VCaP (cell line): Measurements from ENCODE around the gene AGTRAP.

Experiments
- H3K27ac ChIP-seq: fragments of 450-650 bp; 2 replicates; pipeline ENCODE4 v1.5.1; 2017
- CTCF ChIP-seq: fragments of 450-650 bp; conservative IDR thresholded peaks from 2 replicates; pipeline ENCODE4 v1.5.1; 2017; ENCODE audit warnings: mild to moderate bottlenecking, moderate library complexity

The AGTRAP gene

GRCh38 chr1:11759791-11760190 is 23.9 kb downstream of the AGTRAP start:
- H3K27ac ChIP-seq: no peak overlapping the region
- TF ChIP-seq CTCF: no peak

GRCh38 chr1:11761285-11761684 is 25.3 kb downstream of the AGTRAP start:
- TF ChIP-seq CTCF: no peak
- H3K27ac ChIP-seq: no peak overlapping the region

GRCh38 chr1:11761988-11762406 is 26.1 kb downstream of the AGTRAP start, which contains the start of gene C1orf167:
C1orf167 (plus strand) TSS chr1:11762193; CDS start chr1:11764401, 2,208 bp downstream.
- no peak within 1 kb of the TSS for H3K27ac ChIP-seq
- no peak for TF ChIP-seq CTCF

GRCh38 chr1:11764115-11764514 is 28.2 kb downstream of the AGTRAP start:
- TF ChIP-seq CTCF: no peak
- H3K27ac ChIP-seq: no peak overlapping the region; the same call in 1 of the 2 replicates

- H3K27ac ChIP-seq: no peak overlapping the region; the same call in 1 of the 2 replicates
- no peak for TF ChIP-seq CTCF
These were observed 28.6 kb downstream of the AGTRAP start for GRCh38 chr1:11764519-11764918.

GRCh38 chr1:11765661-11766428 is 29.9 kb downstream of the AGTRAP start:
- H3K27ac ChIP-seq: no peak overlapping the region

GRCh38 chr1:11766429-11766776 is 30.5 kb downstream of the AGTRAP start:
- H3K27ac ChIP-seq: no peak overlapping the region
- no peak for TF ChIP-seq CTCF

More at GRCh38 chr1:11765661-11766428, 29.9 kb downstream of the AGTRAP start:
- no peak for TF ChIP-seq CTCF
